Skin of body (tissue), 2 donors: ENCODE measurements around the gene ANKRD36B. TPM values are rescaled to one million over a fixed set of nuclear protein-coding genes. Genes with fewer than 3 reads are reported as not detected.
"Not testable (repeated sequence)": the region's sequence is repeated elsewhere in the genome, so short reads cannot be mapped to it uniquely, and the experiment has no call there.

Source experiments
- DNase-seq: peaks from one replicate; lab custom pipeline; 2025; lab: John Stamatoyannopoulos, UW
- total RNA-seq: library from RNA; depleted of rRNA; stranded (reverse); fragments of >200 nt; gene quantifications from one replicate; pipeline ENCODE4 v1.2.3, GENCODE V29; 2014

The ANKRD36B gene
- total RNA-seq, 1 donor from 2014 or later, result 104 TPM

- DNase-seq, result not testable (repeated sequence)
Measured at GRCh38 chr2:97550498-97550897, 39.2 kb downstream of the ANKRD36B start.

GRCh38 chr2:97549058-97549457 is 40.6 kb downstream of the ANKRD36B start:
- DNase-seq, result not testable (repeated sequence)

GRCh38 chr2:97548536-97548935 is 41.1 kb downstream of the ANKRD36B start:
- DNase-seq, result not testable (repeated sequence)

GRCh38 chr2:97546711-97547110 is 43.0 kb downstream of the ANKRD36B start:
- DNase-seq, result no peak

DNA sequence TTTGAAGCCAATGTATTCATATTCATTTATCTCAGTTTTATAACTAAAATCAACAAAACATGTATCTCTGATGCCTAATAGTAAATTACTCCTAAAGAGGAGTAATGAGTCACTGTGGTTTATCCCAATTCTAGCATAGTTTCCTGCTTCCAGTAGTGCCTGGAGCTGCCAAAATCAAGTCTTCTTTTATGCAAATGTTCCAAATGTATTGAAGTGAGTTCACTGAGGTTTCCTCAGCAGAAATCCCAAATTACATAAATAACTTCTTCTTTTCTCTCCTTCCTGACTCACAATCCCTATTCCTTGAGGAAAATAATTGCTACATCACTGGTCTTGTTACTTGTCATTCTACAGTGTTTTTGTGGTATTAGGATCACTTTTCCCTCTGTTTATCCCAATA is 44.8 kb downstream of the ANKRD36B start:
- not testable (repeated sequence) for DNase-seq

- not testable (repeated sequence) for DNase-seq
Measured at GRCh38 chr2:97525904-97526303, 63.8 kb downstream of the ANKRD36B start.

GRCh38 chr2:97523816-97524215 is 65.9 kb downstream of the ANKRD36B start:
- not testable (repeated sequence) for DNase-seq

DNA sequence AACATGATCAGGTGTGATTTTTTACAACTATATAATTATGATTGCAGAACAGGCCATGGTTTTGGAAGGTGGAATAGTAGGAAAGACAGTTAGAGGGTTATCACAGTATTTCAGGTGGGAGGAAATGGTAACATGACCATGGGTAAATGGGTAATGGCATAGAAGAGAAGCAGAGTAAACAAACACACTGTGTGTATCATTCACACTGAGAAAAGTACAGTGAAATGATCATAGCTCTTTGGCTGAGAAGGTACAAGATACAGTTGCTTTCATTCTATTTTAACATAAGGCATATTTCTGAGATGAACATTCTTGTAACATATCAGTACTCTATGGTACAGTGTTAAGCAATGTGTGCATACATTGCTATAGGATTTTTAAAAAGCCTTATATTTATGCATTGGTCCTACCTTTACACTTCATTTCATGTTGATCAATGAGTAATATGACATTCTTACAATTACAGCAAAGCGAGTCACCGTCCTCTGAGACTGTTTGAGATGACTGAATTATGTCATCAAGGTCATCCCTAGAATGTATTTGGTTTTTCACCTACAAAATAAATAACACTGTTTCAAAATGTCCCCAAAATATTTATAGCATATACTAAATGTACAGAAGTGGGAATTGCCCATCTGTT is 66.6 kb downstream of the ANKRD36B start:
- DNase-seq, result not testable (repeated sequence)

DNA sequence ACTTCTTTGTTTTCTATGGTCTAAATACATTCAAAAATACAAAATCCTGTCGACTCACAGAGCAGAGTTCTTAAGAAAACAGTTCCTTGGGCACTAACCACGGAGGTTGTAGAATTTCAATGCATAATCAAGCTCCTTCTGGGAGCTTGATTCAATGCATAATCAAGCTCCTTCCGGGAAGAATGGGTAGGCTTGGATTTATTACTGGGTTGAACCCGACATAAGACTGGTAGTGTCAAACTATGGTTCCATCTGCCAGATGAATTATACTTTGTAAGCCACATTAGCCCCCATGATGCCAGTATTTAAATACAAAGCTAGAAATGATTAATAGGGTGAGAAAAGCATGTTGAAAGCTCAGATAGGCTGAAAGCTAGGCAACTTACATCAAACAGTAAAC is 94.0 kb downstream of the ANKRD36B start:
- DNase-seq, result not testable (repeated sequence)

GRCh38 chr2:97490141-97490540 is 99.5 kb downstream of the ANKRD36B start:
- DNase-seq, result not testable (repeated sequence)

Other genes with a start within 250 kb of the ANKRD36B start
- 285 TPM for gene COX5B, start 56.2 kb upstream of the ANKRD36B start, total RNA-seq
- 26.7 TPM for gene ACTR1B, start 74.2 kb upstream of the ANKRD36B start, total RNA-seq
- 9.3 TPM for gene C2orf92, start 79.8 kb upstream of the ANKRD36B start, total RNA-seq
- gene ZAP70, start 123.7 kb upstream of the ANKRD36B start, total RNA-seq, result 1.4 TPM